ENCODE results near the gene ELF2. TPM values are rescaled to one million over a fixed set of nuclear protein-coding genes. Genes with fewer than 3 reads are reported as not detected.

The ELF2 gene
- total RNA-seq, 1 experiment from 2014 or later = 21.9 TPM

- no peak for TF ChIP-seq TCF7L2 (IDR thresholded peaks at IDR 0.05; ENCODE audit: low read depth, low read length)
- no peak for TF ChIP-seq CTCF (IDR thresholded peaks at IDR 0.05)
- no peak for TF ChIP-seq POLR2AphosphoS5 (IDR thresholded peaks at IDR 0.05; ENCODE audit: low read depth, low read length)
- no peak for TF ChIP-seq REST (IDR thresholded peaks at IDR 0.05; ENCODE audit: insufficient read depth in 1 of 2, low read depth in 2 of 2, low read length in 1 of 2)
- no peak for TF ChIP-seq SIN3A (IDR thresholded peaks at IDR 0.05; ENCODE audit: borderline replicate concordance, insufficient read depth, low read depth, low read length)
- Histone ChIP-seq H3K27ac (ENCODE audit: low read length) (no peak overlapping the region), H3K27me3 (ENCODE audit: control insufficient read depth, insufficient read depth, low read length) (no peaks in the 10 kb centered on the region), H3K36me3 (ENCODE audit: control insufficient read depth, insufficient read depth, low read length) (no peaks in the 10 kb centered on the region), H3K9me3 (ENCODE audit: control insufficient read depth, insufficient read depth, low read depth, low read length) (no peaks in the 10 kb centered on the region), H3K4me3 (ENCODE audit: low read depth in 2 of 2, low read length in 2 of 2) (no peak overlapping the region), H3K4me1 (ENCODE audit: control insufficient read depth, insufficient read depth, low read length) (no peaks in the 10 kb centered on the region)
- in situ Hi-C loops (cut with HindIII; ENCODE audit: low pct_unique_long_range_greater_than_20kb, low sequenced_read_pairs) (no loop called here), intact Hi-C loops (cut with micrococcal nuclease; ENCODE audit: unreplicated experiment) (no loop called here)
- no TSS peak for BruUV-seq (replicated peaks)
- ATAC-seq (no peak), DNase-seq (ENCODE audit: low read depth, low spot score) (no peak)
- ChIA-PET POLR2A (interaction anchor here (0.6 kb wide), 1 partner anchor 38 kb away, joined by 3 read pairs; no protein-coding TSS in a partner anchor), CTCF (no interaction called here)
Observed at GRCh38 chr4:139212900-139213299, 35.9 kb upstream of the ELF2 start.

- TF ChIP-seq POLR2AphosphoS5 (IDR thresholded peaks at IDR 0.05; ENCODE audit: low read depth, low read length) (no peak), REST (IDR thresholded peaks at IDR 0.05; ENCODE audit: insufficient read depth in 1 of 2, low read depth in 2 of 2, low read length in 1 of 2) (no peak), SIN3A (IDR thresholded peaks at IDR 0.05; ENCODE audit: borderline replicate concordance, insufficient read depth, low read depth, low read length) (no peak), TCF7L2 (IDR thresholded peaks at IDR 0.05; ENCODE audit: low read depth, low read length) (no peak)
- ChIA-PET POLR2A (no interaction called here), CTCF (no interaction called here)
- DNase-seq (ENCODE audit: low read depth, low spot score) (no peak), ATAC-seq (no peak)
- Histone ChIP-seq H3K27me3 (ENCODE audit: control insufficient read depth, insufficient read depth, low read length) (no peaks in the 10 kb centered on the region), H3K4me3 (ENCODE audit: low read depth in 2 of 2, low read length in 2 of 2) (no peak overlapping the region), H3K9me3 (ENCODE audit: control insufficient read depth, insufficient read depth, low read depth, low read length) (no peaks in the 10 kb centered on the region), H3K36me3 (ENCODE audit: control insufficient read depth, insufficient read depth, low read length) (no peaks in the 10 kb centered on the region), H3K4me1 (ENCODE audit: control insufficient read depth, insufficient read depth, low read length) (no peaks in the 10 kb centered on the region), H3K27ac (ENCODE audit: low read length) (no peak overlapping the region)
- in situ Hi-C loops (cut with HindIII; ENCODE audit: low pct_unique_long_range_greater_than_20kb, low sequenced_read_pairs) = no loop called here
- intact Hi-C loops (cut with micrococcal nuclease; ENCODE audit: unreplicated experiment) = no loop called here
- BruUV-seq (replicated peaks) = no TSS peak
Observed at GRCh38 chr4:139210486-139210885, 33.5 kb upstream of the ELF2 start.

All from Panc1 (cell line).